Stomach (tissue), 4 donors: Measurements from ENCODE around the gene DCC.

Experiments used
- POLR2A ChIP-seq, 4 donors: fragments of 450-650 bp; IDR thresholded peaks; one replicate each; pipeline ENCODE4 v1.6.1; 2016; ENCODE audit warnings: antibody characterized with exemption in 4 of 4, control low read depth in 2 of 4, mild to moderate bottlenecking in 1 of 4, moderate library complexity in 1 of 4
- POLR2AphosphoS5 ChIP-seq, 3 donors: sonication (generic); formaldehyde crosslinking; IDR thresholded peaks; one replicate each; pipeline ENCODE4 v1.6.1; 2016; ENCODE audit warnings: antibody characterized with exemption in 3 of 3
- TF ChIP-seq, protein P1 (sequence below), 7 experiments: fragments of 450-650 bp in 4 of 7; fragments of 200-600 bp in 3 of 7; sonication (generic) in 3 of 7; IDR thresholded peaks; one replicate each; pipeline ENCODE4 v1.5.1; 2016 to 2019; ENCODE audit warnings: antibody characterized with exemption in 7 of 7, control low read depth in 2 of 7, mild to moderate bottlenecking in 1 of 7

DNA sequence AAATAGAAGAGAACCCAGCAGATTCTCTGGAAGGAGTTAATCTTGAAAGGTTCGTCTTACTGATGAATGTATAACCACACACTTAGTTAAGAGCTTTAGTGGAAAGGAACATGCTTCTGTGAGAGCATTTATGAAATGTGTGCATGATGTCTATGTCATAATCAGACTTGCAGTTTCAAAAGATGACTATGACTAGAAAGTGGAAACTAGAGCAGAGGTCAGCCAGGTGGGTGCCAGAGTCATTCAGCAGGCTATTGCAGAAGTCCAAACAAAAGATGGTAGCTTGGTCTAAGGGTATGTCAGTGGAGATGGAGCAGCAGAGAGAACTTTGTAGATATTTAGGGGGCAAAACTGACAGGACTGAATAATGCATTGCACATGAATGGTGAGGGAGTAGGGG, 825.8 kb downstream of the DCC start:
- TF ChIP-seq POLR2A (IDR thresholded peaks at IDR 0.05) (no peak), POLR2AphosphoS5 (IDR thresholded peaks at IDR 0.05) (no peak)
- TF ChIP-seq, protein P1, sequence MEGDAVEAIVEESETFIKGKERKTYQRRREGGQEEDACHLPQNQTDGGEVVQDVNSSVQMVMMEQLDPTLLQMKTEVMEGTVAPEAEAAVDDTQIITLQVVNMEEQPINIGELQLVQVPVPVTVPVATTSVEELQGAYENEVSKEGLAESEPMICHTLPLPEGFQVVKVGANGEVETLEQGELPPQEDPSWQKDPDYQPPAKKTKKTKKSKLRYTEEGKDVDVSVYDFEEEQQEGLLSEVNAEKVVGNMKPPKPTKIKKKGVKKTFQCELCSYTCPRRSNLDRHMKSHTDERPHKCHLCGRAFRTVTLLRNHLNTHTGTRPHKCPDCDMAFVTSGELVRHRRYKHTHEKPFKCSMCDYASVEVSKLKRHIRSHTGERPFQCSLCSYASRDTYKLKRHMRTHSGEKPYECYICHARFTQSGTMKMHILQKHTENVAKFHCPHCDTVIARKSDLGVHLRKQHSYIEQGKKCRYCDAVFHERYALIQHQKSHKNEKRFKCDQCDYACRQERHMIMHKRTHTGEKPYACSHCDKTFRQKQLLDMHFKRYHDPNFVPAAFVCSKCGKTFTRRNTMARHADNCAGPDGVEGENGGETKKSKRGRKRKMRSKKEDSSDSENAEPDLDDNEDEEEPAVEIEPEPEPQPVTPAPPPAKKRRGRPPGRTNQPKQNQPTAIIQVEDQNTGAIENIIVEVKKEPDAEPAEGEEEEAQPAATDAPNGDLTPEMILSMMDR (IDR thresholded peaks at IDR 0.05), result no peak
